Lower lobe of right lung (tissue), 2 donors: Measurements from ENCODE around the gene TSPAN11. TPM values are rescaled to one million over a fixed set of nuclear protein-coding genes. Genes with fewer than 3 reads are reported as not detected.

Experiments
- ATAC-seq, 2 donors: fragments of 200-7000 bp; cut with Tn5 transposase; one replicate each; pipeline ENCODE4 v1.9.1; 2020 to 2022; ENCODE audit warnings: mild to moderate bottlenecking in 2 of 2, moderate library complexity in 2 of 2
- DNase-seq: peaks from one replicate; pipeline ENCODE4 v3.0.0-alpha.2; 2020
- H3K27ac ChIP-seq: fragments of 200-600 bp; one replicate; pipeline ENCODE4 v1.8.0; 2022
- H3K27me3 ChIP-seq: fragments of 200-600 bp; one replicate; pipeline ENCODE4 v1.8.0; 2022; ENCODE audit warnings: low read depth
- H3K36me3 ChIP-seq: fragments of 200-600 bp; one replicate; pipeline ENCODE4 v1.8.0; 2022; ENCODE audit warnings: mild to moderate bottlenecking
- H3K4me1 ChIP-seq: fragments of 200-600 bp; one replicate; pipeline ENCODE4 v1.8.0; 2022
- H3K4me3 ChIP-seq: fragments of 200-600 bp; one replicate; pipeline ENCODE4 v1.8.0; 2022; ENCODE audit warnings: mild to moderate bottlenecking
- H3K9me3 ChIP-seq: fragments of 200-600 bp; one replicate; pipeline ENCODE4 v1.8.0; 2022
- CTCF ChIP-seq: fragments of 200-600 bp; IDR thresholded peaks from one replicate; pipeline ENCODE4 v1.8.0; 2022; ENCODE audit warnings: antibody characterized with exemption, mild to moderate bottlenecking
- intact Hi-C: fragments of 100-400 bp; cut with DNase I; formaldehyde crosslinking; loops from one replicate; pipeline ENCODE4 v1.11.0; 2022
- total RNA-seq: library from RNA; stranded (reverse); fragmentation: NEBNext Ultra II Directional; extraction: Animal tissue kit (Norgen Biotek cat#: 25700); gene quantifications from one replicate; pipeline ENCODE4 v1.2.1, GENCODE V29; 2021
- donor health status: DM: no; HTN: yes; CAD: no; lungs with severe emphysema.

The TSPAN11 gene
- total RNA-seq, 1 donor from 2014 or later = 9.1 TPM

GRCh38 chr12:31016057-31016456 is 89.5 kb downstream of the TSPAN11 start:
- no peak for TF ChIP-seq CTCF
- Histone ChIP-seq H3K9me3 (no peaks in the 10 kb centered on the region), H3K4me3 (no peak overlapping the region), H3K27me3 (no peaks in the 10 kb centered on the region), H3K36me3 (no peaks in the 10 kb centered on the region), H3K4me1 (peaks cover 5% of the 10 kb centered on the region), H3K27ac (no peak overlapping the region)
- intact Hi-C loops = no loop called here
- DNase-seq = no peak
- ATAC-seq = no peak

GRCh38 chr12:31017535-31017934 is 91.0 kb downstream of the TSPAN11 start:
- Histone ChIP-seq H3K27ac (no peak overlapping the region), H3K4me1 (peaks cover 5% of the 10 kb centered on the region), H3K27me3 (no peaks in the 10 kb centered on the region), H3K36me3 (no peaks in the 10 kb centered on the region), H3K9me3 (no peaks in the 10 kb centered on the region), H3K4me3 (no peak overlapping the region)
- no peak for TF ChIP-seq CTCF
- ATAC-seq (peak in 1 of 2 donors; percentile 32), DNase-seq (no peak)
- intact Hi-C loops = no loop called here

GRCh38 chr12:31018106-31018789 is 91.7 kb downstream of the TSPAN11 start:
- ATAC-seq (no peak), DNase-seq (no peak)
- Histone ChIP-seq H3K4me1 (peaks cover 5% of the 10 kb centered on the region), H3K9me3 (no peaks in the 10 kb centered on the region), H3K27me3 (no peaks in the 10 kb centered on the region), H3K4me3 (no peak overlapping the region), H3K36me3 (no peaks in the 10 kb centered on the region), H3K27ac (no peak overlapping the region)
- intact Hi-C loops = no loop called here
- TF ChIP-seq CTCF = no peak

GRCh38 chr12:31018790-31019505 is 92.4 kb downstream of the TSPAN11 start:
- H3K4me1 ChIP-seq = peaks cover 5% of the 10 kb centered on the region
- intact Hi-C loops = no loop called here
- no peaks in the 10 kb centered on the region for H3K36me3 ChIP-seq
- no peaks in the 10 kb centered on the region for H3K9me3 ChIP-seq
- DNase-seq (no peak), ATAC-seq (no peak)
- H3K27ac ChIP-seq = no peak overlapping the region
- H3K4me3 ChIP-seq = no peak overlapping the region
- H3K27me3 ChIP-seq = no peaks in the 10 kb centered on the region
- no peak for TF ChIP-seq CTCF

GRCh38 chr12:31019561-31019960 is 93.0 kb downstream of the TSPAN11 start:
- H3K4me3 ChIP-seq = no peak overlapping the region
- H3K27me3 ChIP-seq = no peaks in the 10 kb centered on the region
- intact Hi-C loops = no loop called here
- ATAC-seq (no peak), DNase-seq (no peak)
- no peak for TF ChIP-seq CTCF
- peaks cover 5% of the 10 kb centered on the region for H3K4me1 ChIP-seq
- no peaks in the 10 kb centered on the region for H3K36me3 ChIP-seq
- no peak overlapping the region for H3K27ac ChIP-seq
- H3K9me3 ChIP-seq = no peaks in the 10 kb centered on the region
